C4-2B (cell line): Measurements from ENCODE around the gene CFAP68.

Experiments used
- CTCF ChIP-seq: fragments of 450-650 bp; conservative IDR thresholded peaks from 2 replicates; pipeline ENCODE4 v1.5.1; 2017; ENCODE audit warnings: mild to moderate bottlenecking
- ZFX ChIP-seq: fragments of 450-650 bp; IDR thresholded peaks from 2 replicates; pipeline ENCODE4 v1.6.1; 2017

DNA sequence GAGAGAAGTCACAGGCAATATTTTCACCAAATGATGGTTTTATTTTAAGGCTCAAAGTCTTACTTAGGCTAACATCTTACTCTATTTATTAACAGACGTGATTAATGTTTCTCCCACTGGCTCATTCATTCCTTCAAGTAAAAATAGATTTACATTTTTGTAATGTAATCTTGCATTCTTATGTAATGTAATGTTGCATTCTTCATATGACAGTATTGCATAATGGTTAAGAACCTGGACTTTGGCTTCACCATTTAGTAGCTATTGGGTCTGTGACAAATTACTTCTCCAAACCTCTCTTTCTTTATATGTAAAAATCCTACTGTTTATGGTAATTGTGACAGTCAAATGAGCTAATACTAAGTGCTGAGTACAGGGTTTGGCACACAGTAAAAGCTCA, 54.5 kb downstream of the CFAP68 start:
- TF ChIP-seq CTCF, result no peak
- no peak for TF ChIP-seq ZFX
